ENCODE measurements around the gene PCGF1. TPM values are rescaled to one million over a fixed set of nuclear protein-coding genes. Genes with fewer than 3 reads are reported as not detected.

Gene PCGF1
- total and polyA plus RNA-seq, 4 donors: 3.3 to 12.5 (median 10.9) TPM

DNA sequence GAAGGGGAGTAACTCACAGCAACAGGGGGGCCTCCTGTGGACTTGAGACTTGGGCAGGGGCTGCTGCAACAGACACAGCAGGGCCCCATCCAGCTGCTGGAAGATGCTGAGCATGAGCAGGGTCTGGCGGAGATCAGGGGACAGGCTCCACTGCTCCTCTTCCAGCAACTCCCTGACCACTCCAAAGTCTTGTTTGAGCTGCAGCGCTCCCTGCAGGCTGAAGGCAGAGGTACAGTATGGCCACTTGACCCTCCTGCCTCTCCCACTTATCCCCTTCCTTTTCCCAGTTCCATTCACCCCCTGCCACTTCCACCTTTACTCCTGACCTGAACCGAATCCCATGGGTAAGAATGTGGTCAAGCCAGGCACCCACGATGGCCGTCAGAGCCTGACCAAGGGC, 32.6 kb downstream of the PCGF1 start (continued):
- TF ChIP-seq, protein P1, sequence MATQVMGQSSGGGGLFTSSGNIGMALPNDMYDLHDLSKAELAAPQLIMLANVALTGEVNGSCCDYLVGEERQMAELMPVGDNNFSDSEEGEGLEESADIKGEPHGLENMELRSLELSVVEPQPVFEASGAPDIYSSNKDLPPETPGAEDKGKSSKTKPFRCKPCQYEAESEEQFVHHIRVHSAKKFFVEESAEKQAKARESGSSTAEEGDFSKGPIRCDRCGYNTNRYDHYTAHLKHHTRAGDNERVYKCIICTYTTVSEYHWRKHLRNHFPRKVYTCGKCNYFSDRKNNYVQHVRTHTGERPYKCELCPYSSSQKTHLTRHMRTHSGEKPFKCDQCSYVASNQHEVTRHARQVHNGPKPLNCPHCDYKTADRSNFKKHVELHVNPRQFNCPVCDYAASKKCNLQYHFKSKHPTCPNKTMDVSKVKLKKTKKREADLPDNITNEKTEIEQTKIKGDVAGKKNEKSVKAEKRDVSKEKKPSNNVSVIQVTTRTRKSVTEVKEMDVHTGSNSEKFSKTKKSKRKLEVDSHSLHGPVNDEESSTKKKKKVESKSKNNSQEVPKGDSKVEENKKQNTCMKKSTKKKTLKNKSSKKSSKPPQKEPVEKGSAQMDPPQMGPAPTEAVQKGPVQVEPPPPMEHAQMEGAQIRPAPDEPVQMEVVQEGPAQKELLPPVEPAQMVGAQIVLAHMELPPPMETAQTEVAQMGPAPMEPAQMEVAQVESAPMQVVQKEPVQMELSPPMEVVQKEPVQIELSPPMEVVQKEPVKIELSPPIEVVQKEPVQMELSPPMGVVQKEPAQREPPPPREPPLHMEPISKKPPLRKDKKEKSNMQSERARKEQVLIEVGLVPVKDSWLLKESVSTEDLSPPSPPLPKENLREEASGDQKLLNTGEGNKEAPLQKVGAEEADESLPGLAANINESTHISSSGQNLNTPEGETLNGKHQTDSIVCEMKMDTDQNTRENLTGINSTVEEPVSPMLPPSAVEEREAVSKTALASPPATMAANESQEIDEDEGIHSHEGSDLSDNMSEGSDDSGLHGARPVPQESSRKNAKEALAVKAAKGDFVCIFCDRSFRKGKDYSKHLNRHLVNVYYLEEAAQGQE (IDR thresholded peaks at IDR 0.05): no peak
- no peak for TF ChIP-seq FOXA1 (IDR thresholded peaks at IDR 0.05)
- no peak for TF ChIP-seq SP1 (IDR thresholded peaks at IDR 0.05)
- TF ChIP-seq RAD21 (IDR thresholded peaks at IDR 0.05): no peak
- no peak for TF ChIP-seq RXRA (IDR thresholded peaks at IDR 0.05)

DNA sequence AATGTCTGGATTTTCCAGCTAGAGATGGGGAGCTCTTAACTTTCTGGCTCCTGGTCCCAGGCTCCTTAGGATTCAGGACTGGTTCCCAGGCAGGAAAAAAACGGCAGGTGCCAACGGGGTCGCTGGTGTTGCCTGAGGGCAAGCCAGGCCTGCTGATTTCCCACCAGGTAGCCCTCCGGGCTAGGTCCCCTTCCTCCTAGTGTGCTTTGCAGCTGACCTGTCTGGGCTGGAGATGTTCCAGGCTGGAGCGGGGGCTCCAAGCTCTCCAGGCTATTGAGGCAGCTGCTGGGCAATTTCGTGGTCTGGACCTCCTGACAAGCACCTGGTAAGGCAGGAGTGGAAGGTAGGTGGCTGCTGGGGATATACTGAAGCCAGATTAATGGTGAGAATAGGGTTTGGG, 33.0 kb downstream of the PCGF1 start:
- Histone ChIP-seq H3K4me1 (ENCODE audit: control insufficient read depth in 4 of 4, insufficient read depth in 4 of 4, low read length in 3 of 4) (peaks cover 10 to 30% (median 23%) of the 10 kb centered on the region in 4 donors), H3K27ac (ENCODE audit: low read depth in 1 of 2, low read length in 2 of 2) (no peak overlapping the region), H3K9ac (ENCODE audit: low read depth in 1 of 2, low read length in 2 of 2) (no peak overlapping the region), H3K27me3 (ENCODE audit: control insufficient read depth in 4 of 4, insufficient read depth in 4 of 4, low read length in 3 of 4) (no peaks in the 10 kb centered on the region), H3K4me3 (ENCODE audit: low read depth in 1 of 3, low read length in 3 of 3) (no peak overlapping the region), H3K9me3 (ENCODE audit: control insufficient read depth in 4 of 4, low read length in 3 of 4) (no peaks in the 10 kb centered on the region), H3K36me3 (ENCODE audit: control insufficient read depth in 4 of 4, insufficient read depth in 3 of 4, low read depth in 1 of 4, low read length in 3 of 4) (peaks cover 2 to 13% (median 12%) of the 10 kb centered on the region in 4 donors)
- WGBS: 95% methylated on average over 6 of the region's 6 CpGs
- TF ChIP-seq EGR1 (IDR thresholded peaks at IDR 0.05; ENCODE audit: low read depth in 2 of 2) (no peak), RAD21 (IDR thresholded peaks at IDR 0.05) (no peak), FOXA1 (IDR thresholded peaks at IDR 0.05) (no peak), JUND (IDR thresholded peaks at IDR 0.05) (no peak), SP1 (IDR thresholded peaks at IDR 0.05) (no peak), FOXA2 (IDR thresholded peaks at IDR 0.05) (no peak), GABPA (IDR thresholded peaks at IDR 0.05 in 1 of 2, conservative IDR thresholded peaks at IDR 0.05 in 1 of 2) (no peak), HNF4A (conservative IDR thresholded peaks at IDR 0.05) (no peak), YY1 (IDR thresholded peaks at IDR 0.05) (no peak), RXRA (IDR thresholded peaks at IDR 0.05) (no peak), HNF4G (IDR thresholded peaks at IDR 0.05) (no peak)
- TF ChIP-seq, protein P2, sequence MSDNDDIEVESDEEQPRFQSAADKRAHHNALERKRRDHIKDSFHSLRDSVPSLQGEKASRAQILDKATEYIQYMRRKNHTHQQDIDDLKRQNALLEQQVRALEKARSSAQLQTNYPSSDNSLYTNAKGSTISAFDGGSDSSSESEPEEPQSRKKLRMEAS (IDR thresholded peaks at IDR 0.05): no peak
- TF ChIP-seq, protein P3, sequence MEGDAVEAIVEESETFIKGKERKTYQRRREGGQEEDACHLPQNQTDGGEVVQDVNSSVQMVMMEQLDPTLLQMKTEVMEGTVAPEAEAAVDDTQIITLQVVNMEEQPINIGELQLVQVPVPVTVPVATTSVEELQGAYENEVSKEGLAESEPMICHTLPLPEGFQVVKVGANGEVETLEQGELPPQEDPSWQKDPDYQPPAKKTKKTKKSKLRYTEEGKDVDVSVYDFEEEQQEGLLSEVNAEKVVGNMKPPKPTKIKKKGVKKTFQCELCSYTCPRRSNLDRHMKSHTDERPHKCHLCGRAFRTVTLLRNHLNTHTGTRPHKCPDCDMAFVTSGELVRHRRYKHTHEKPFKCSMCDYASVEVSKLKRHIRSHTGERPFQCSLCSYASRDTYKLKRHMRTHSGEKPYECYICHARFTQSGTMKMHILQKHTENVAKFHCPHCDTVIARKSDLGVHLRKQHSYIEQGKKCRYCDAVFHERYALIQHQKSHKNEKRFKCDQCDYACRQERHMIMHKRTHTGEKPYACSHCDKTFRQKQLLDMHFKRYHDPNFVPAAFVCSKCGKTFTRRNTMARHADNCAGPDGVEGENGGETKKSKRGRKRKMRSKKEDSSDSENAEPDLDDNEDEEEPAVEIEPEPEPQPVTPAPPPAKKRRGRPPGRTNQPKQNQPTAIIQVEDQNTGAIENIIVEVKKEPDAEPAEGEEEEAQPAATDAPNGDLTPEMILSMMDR (IDR thresholded peaks at IDR 0.05; ENCODE audit: low read depth, low read length, missing input control): no peak
- TF ChIP-seq, protein P1 (IDR thresholded peaks at IDR 0.05): no peak
- TF ChIP-seq, protein P4, sequence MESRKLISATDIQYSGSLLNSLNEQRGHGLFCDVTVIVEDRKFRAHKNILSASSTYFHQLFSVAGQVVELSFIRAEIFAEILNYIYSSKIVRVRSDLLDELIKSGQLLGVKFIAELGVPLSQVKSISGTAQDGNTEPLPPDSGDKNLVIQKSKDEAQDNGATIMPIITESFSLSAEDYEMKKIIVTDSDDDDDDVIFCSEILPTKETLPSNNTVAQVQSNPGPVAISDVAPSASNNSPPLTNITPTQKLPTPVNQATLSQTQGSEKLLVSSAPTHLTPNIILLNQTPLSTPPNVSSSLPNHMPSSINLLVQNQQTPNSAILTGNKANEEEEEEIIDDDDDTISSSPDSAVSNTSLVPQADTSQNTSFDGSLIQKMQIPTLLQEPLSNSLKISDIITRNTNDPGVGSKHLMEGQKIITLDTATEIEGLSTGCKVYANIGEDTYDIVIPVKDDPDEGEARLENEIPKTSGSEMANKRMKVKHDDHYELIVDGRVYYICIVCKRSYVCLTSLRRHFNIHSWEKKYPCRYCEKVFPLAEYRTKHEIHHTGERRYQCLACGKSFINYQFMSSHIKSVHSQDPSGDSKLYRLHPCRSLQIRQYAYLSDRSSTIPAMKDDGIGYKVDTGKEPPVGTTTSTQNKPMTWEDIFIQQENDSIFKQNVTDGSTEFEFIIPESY (IDR thresholded peaks at IDR 0.05): no peak
- TF ChIP-seq, protein P5, sequence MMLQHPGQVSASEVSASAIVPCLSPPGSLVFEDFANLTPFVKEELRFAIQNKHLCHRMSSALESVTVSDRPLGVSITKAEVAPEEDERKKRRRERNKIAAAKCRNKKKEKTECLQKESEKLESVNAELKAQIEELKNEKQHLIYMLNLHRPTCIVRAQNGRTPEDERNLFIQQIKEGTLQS (IDR thresholded peaks at IDR 0.05): no peak
- no peak for DNase-seq (ENCODE audit: low spot score)
